Activated CD8-positive, alpha-beta memory T cell treated with anti-CD3 and anti-CD28 coated beads, Interleukin-2, amount 50 U/mL, for 4 hours (primary cell): ENCODE measurements around the gene RPH3AL.

ENCODE experiments used
- DNase-seq: peaks from one replicate; pipeline ENCODE4 v3.0.0-alpha.2; 2020

Gene RPH3AL, protein sequence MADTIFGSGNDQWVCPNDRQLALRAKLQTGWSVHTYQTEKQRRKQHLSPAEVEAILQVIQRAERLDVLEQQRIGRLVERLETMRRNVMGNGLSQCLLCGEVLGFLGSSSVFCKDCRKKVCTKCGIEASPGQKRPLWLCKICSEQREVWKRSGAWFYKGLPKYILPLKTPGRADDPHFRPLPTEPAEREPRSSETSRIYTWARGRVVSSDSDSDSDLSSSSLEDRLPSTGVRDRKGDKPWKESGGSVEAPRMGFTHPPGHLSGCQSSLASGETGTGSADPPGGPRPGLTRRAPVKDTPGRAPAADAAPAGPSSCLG

DNA sequence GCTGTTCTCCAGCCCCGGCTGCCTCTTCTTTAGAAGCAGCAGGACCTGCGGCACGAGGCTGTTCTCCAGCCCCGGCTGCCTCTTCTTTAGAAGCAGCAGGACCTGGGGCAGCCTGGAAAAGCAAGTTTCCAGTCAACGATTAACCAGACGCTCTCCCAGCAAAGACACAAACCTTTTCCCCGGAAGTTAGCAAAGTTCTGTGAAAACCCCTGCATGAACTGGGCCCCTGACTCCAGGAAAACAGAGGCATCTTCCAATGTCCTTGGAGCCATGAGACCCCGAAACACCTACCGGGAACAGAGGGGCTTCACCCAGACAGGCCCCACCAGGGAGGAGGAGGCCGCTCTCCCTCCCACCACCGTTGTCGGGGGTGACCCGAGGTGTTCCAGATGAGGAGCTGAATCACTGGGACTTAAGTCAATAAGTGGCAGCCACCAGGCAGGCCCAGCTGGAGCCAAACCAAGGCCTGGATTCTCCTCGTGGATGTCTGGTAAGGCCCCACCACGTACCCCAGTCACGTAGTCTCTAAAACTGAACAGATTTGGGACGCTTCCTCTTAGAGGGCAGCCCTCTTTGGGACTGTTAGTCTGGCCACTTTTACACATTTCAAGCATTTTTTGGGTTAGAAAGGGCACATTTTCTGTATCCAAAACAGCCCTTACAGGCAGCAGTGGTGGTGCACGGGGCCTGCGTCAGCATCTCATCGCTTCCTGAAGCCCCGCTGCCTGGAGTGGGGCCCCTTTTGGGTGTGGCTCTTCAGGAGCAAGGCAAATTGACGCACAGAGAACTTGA lies at the start of gene RPH3AL:
TSS of gene RPH3AL (minus strand) at position 387 of the 792 bp plus-strand sequence. CDS start 25,264 bp downstream, outside the sequence.
- DNase-seq = no peak

DNA sequence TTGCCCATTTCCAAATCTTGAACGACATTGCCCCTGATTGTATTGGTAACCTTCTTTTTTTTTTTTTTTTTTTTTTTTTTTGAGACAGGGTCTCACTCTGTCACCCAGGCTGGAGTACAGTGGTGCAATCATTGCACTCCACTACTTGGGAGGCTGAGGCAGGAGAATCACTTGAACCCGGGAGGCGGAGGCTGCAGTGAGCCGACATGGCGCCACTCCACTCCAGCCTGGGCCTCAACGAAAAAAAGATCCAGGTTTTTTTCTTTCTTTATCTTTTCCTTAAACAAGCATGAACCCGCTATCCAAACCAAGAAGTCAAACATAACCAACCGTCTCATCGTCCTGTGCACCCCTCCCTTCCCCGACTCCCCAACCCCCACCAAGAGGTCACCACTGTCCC lies 47.6 kb upstream of the RPH3AL start:
- no peak for DNase-seq

DNA sequence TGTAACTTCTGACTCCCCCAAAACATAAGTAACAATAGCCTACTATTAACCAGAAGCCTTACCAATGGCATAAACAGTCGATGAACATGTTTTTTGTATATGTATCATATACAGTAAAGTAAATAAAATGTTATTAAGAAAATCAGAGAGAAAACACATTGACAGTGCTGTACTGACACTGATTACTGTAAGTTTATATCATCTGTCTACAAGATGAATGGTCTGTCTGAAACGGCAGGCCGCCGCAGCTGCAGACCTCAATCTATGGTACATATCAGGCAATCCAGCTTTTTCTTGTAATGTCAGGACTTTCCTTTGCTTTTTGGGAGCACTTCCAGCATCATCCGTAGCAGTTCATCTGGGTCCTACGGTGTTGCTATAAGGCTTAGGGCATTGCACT lies 44.2 kb upstream of the RPH3AL start:
- no peak for DNase-seq

DNA sequence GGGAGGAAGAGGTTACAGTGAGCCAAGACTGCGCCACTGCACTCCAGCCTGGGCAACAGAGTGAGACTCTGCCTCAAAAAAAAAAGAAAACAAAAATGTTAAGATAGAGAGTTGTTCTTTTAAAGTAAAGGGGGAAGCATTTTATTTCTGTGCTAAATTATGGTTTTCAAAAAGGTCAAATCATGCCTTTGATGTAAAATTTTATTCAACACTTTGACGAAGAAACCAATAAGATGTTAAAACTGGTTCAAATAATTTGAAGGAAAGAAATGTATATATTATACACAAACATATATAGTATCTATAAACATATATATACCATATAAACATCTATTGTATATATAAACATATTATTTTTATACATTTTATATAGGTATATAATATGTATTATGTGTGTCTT lies 43.4 kb upstream of the RPH3AL start:
- no peak for DNase-seq

DNA sequence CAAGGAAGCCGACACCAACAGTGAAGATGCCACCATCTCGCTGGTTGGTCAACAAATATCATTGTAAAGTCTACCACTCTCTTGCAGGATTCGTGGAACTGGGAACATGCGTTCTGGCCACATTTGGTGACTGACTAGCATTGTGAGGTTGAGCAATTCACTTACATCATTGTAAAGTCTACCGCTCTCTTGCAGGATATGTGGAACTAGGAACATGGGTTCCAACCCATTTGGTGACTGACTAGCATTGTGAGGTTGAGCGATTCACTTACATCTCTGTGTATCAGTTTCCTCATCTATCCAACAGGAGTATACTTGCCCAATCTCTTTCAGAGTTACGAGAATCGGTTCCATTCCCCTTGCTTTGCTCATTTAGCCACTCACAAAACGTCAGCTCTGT lies 42.6 kb upstream of the RPH3AL start:
- DNase-seq = no peak

DNA sequence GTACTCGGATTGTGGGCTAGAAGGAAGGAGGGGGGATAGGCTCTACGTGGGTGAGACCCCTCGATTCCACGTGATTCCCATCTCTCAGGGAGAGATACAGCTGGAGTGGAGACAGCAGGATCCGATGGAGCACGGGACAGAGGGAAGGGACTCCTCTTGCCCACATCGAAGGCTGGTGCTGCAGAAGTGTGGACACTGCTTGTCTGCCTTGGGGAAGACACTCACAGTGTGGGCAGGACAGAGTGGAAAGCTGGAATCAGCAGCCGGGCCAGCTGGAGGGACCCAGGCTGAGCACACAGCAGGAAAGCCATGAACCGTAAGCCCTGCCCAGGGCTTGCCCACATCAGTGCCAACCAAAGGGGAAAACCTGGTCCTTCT lies 42.1 kb upstream of the RPH3AL start:
- DNase-seq = no peak

DNA sequence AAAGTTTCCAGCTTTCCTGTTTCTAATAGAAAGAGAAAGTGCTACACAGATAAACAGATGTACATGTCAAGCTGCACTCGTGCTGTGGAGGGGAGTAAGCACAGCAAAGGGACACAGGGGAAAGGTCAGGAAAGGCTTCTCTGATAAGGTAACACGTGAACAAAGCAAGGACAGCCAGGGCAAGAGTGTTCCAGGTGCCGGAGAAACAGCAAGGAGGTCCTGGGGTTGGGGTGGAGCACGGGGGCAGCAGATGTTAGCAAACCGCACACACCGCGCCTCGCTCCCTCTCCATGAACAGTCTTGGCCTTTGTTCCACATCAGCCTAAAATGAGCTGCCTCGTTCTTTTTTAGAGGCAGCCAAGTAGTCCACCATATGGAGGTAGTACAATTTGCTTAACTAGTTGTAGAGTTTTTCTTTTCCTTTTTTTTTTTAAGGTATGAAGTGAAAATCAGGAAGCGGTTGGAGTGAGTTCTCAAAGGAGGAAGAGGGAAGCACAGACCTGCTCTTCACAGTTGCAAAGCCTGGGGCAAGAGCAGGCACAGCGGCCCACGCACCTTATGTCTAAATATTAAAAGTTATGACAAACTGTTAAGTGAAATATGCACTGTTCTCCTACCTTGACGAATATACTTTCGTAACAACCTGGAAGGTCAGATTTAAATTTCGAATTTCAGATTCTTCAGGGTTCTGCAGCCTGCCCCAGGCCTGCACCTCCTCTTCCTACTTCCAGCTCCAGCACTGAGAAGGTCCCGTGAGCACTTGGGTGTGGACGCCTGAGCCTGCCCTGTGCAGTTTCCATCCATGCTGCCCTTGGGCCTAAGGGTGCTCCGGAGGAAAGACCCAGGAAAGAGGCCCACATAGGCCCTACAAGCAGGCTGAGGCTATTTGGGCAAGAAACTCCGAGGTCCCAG lies 41.5 kb upstream of the RPH3AL start:
- DNase-seq = no peak

DNA sequence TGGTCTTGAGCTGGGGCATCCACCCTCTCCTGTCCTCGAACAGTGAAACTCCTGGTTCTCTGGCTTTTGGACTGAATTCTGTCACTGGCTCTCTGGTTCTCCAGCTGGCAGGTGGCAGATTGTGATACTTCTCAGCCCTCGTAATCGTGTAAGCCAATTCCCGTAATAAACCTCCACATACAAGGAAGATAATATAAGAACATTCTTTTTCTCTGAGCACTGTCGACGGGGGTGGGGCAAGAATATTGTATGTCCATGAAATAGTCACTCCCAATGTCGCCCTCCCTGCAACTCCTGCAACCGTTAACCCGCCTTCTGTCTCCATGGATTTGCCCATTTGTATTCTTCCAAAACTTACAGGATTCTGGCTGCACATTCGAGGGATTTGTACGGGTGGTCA lies 39.2 kb upstream of the RPH3AL start:
- DNase-seq = no peak

DNA sequence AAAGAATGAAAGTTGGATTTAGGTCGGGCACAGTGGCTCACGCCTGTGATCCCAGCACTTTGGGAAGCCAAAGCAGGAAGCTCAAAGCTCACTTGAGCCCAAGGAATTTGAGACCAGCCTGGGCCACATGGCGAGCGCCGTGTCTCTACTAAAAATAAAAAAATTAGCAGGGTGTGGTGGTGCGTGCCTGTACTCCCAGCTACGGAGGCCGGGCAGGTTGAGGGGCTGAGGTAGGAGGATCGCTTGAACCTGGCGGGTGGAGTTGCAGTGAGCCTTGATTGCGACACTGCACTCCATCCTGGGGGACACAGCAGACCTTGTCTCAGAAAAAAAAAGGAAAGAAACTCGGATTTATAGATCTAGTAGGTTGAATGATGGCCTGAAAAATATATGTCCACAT lies 37.4 kb upstream of the RPH3AL start:
- no peak for DNase-seq

DNA sequence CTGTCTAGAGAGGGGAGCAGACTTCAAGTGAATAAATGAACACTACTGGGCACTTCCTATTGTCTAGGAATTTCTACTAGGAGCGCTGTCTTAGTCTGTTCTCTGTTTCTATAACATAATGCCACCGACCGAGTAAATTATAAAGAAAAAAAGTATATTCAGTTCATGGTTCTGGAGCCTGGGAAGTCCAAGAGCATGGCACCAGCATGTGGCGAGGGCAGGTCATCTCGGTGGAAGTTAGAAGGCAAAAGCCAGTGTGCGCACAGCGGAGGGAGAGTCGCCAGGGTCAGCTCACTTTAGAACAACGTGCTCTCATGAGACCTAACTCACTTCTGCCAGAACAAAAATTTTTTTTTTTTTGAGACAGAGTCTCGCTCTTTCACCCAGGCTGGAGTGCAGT lies 35.5 kb upstream of the RPH3AL start:
- no peak for DNase-seq

DNA sequence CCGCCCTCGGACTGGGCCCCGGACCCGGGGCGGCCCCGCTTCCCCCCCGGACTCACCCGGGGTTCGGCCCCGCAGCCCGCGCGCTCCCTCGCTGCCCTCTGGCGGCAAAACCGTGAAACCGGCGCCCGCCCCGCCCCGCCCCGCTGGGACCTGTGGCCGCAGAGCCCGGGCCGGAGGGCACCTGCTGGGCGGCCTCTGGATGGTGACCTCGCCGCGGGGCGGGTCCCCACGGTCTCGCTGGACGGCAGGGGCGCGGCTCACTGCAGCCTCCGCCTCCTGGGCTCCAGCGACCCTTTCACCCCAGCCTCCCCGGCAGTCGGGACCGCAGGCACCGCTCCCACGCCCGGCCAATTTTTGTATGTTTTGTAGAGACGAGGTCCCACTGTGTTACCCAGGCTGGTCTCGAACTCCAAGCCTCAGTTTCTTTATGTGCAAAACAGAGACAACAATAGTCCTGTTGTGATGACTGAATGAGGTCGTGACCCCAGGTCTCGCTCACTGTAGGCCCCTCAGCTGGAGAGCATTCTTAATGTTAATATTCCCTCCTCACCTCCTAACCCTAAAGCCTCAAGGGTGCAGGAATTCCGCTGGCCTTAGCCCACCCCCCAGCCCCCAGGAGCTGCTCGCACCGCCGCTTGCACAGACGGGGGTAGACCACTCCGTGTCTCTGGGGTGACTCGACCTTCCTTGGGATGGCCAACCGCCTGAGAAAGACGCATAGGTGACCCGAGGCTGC lies 33.7 kb upstream of the RPH3AL start:
- DNase-seq = peak; percentile 74

DNA sequence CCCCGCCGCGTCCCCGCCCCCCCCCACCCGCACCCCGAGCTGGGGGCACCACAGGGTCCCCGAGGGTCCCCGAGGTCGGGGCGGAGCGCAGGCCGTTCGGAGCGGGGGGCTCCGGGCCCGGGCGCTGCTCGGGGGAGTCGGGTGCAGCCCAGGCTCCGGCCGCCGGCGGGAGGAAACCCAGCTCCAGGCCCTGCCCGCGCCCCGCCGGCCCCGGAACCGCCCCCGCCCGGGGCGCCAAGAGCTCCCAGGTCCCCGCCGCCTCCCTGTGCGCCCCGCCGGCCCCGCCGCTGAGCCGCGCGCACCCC lies 33.2 kb upstream of the RPH3AL start:
- no peak for DNase-seq

DNA sequence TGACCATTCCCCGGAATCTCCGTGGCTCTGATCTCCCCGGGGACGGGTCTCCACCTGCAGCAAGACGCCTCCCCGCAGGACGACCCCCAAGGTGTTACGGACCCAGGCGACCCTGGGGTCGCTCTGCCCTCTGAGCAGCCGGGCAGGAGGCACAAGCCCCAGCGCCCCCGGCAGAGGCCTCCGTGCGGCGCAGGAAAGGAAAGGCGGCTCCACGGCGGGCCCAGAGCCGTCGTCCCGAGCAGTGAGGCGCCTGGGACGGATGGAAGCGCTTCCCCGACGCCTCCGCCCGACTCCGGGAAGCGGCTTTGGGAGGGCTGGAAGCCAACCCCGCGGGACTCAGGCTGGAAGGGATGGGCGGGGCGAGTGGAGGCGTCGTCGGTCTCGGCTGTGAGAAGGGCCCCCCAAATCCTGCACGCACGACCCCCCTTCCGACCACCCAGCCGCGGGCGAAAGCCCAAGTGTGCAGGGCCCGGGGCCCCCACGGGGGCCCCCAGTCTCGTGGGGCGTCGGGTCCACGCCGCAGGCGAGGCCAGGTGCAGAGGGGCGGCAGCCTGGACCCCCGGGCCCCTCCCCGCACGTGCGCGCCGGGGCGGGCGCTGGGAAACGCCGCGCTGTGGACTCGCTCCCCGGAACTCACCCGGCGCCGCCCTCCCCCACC lies 32.7 kb upstream of the RPH3AL start:
- peak; percentile 24 for DNase-seq

DNA sequence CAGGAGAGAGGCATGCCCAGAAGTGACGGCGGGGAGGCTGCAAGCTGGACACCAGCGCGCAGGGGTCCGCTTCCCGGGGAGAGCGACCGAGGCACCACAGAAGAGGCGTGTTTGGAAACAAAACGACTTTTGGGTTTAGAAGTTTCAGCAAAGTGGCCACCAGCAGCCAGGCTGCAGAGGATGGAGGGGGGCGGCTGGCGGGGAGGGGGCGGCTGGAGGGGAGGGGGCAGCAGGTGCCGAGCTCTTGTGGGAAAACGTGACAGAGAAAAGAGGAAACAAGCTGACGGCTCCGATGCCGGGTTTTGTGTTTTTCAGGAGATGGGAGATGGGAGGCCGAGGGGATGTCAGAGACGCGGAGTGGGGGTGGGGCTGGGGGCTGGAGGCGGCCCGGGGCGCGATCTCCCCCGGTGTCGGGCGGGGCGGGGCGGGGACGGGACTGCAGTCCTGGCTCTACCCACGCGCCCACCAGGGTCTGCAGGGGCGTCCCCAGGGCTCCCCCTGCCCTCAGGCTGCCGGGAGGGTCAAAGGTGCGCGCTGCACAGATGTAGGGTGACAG lies 32.1 kb upstream of the RPH3AL start:
- DNase-seq = no peak

DNA sequence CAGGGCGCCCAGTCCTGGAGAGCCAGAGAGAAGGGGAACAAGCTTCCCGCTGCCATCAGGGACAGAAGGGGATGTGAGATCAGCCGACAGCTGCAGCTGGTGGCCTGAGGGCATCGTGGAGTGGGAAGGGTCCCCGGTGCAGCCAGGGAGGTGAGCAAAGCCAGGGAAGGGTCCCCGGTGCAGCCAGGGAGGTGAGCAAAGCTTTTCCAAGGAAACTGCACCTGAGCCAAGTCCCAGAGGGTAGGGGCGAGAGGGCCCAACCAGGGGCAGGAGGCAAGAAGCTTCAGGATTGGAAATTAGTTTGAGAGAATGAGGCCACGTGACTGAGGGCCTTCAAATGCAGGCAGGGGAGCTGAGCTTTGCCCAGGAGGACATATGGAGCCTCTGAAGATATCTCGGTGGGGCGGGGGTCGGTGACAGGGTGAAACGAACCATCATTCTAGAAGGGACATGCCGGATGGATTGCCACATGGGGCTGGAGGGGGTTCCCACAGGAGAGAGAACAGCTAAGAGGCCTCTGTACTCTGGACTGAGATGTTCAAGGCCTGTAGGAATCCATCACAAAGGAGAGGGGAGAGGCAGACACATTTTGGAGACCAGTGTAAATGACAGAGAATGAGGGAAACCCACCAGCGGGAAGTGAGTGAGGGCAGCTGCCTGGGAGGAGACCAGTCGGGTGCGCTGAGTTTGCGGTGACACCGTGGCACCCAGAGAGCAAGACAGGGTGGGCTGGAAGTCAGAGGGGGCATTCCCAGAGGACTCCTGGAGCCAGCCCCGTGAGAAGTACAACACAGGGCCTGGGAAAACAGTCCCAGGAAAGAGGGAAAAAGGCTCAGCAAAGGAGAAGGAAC lies 31.4 kb upstream of the RPH3AL start:
- DNase-seq = no peak

DNA sequence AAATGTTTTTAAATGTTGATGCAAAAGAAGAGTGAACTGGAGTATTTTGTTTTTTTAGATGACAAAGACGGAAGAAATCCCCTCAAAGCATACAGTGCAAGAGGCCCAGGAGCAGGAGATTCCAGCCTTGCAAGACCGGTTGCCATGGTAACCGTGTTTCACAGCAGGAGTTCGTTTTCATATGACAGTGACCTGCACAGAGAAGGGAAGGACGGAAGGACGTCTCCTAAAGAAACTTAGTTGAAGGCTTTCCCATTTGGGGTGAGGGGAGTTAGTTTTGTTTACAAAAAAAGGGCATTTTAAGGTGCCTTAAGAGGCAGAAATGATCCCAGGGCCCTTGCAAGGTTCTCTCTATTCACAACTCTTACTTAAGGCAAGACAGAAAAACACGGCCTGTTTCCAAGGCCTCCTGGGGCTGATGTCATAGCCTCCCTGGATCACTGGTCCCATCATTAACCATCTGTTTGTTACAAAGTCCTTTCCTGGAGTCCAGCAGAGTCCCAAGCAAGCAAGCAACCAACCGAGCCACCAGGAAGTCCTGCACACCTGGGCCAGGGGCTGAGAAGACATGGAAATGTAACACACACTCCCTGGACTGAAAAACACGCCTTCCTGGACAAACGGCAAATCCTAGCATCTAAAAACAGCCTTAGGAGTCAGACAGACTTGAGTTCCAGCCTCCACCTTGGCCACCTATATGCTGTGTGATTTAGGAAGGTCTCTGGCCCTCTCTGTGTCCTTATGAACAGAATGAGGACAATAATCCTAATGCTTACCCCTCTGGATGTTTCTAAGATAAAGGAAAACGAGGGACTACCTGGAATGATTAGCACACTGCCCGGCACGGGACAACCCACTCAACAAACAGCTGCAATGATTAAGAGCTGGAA lies 30.3 kb upstream of the RPH3AL start:
- no peak for DNase-seq

DNA sequence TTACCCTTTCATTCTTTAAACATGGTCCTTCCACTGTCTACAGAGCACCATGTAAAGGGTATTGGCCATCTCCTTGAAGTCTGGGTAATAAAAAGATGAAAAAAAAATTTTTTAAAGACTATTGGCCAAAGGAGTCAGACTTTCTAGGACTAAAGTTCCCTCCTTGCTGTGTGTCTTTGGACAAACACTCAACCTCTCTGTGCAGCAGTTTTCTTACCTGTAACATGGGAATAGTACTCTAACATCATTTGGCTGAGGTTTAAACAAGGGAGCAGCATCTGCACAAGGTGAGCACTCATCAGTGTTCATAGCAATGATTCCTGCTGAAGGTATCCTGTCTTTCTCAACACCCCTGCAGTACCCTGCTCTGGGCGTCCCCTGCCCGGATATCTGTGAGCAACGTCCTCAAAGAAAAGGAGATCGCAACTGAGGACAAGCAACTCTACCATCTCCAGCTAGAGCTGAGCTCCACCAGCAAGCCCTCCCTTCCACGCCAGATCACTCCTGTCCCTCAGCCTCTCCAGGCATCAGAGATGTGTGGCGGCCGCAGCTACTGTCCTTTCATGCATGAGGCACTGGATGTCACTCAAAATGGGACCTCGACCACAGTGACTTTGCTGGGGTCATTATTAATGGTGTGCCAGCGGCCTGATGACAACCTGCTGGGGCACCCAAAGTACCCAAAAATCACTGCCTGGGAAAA lies 29.5 kb upstream of the RPH3AL start:
- no peak for DNase-seq

DNA sequence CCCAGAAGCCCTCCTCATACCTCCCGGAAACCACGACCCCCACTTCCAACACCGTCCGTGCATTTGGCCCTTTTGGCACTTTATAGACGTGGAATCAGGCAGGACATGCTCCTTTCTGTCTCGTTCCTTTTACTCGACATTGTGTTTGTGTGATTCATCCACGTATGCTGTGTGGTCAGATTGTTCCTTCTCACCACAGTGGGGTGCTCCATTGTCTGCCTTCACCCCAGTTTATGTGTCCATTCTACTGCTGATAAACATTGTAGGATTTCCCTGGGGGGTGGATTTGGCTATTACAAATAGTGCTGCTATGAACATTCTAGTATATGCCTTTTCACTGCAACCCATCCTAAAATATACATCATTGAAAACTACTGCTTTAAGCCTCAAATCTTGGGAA lies 28.9 kb upstream of the RPH3AL start:
- DNase-seq = no peak
